Measurements from ENCODE around the gene STXBP5.

GRCh38 chr6:147347179-147347881 is 143.1 kb downstream of the STXBP5 start:
- TF ChIP-seq CTCF (IDR thresholded peaks at IDR 0.05 in 4 of 5, conservative IDR thresholded peaks at IDR 0.05 in 1 of 5) = no peak
- TF ChIP-seq POLR2A (IDR thresholded peaks at IDR 0.05) = no peak
